Measurements from ENCODE around the gene CLDN4.

DNA sequence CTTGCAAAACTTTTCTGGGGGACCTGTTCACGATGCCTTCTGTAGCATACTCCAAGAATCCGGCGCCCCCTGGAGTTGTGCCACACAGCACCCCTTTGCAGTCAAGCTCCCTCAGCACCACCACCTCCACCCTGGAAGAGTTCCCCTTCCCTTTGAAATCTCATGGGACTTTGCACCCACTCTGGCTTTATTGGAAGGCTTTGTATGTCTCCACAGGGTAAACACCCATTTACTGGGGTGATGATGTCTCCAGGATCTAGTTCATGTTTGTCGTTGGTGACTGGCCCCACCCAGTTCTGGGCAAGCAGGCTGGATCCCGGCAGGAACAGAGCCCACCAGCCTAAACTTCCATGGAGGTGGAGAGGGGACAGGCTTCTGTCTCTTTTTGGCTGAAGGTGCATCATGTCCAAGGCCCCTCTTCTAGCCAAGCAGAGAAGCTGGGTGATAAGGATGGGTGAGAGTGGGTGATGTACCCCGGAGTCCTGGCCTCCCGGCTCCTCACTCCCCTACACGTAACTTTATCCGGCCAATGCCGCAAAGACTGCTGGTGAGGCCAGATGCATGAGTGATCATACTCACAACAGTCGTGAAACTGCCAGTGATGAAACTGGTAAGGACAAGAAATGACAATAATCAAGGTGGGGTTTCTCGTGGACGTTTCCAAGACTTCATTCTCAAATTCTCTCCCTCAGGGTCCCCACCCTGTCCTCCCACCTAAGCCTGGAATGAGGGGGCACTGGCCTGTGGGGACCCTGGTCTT, 695 bp upstream of the CLDN4 start:
- TF ChIP-seq, protein P1, sequence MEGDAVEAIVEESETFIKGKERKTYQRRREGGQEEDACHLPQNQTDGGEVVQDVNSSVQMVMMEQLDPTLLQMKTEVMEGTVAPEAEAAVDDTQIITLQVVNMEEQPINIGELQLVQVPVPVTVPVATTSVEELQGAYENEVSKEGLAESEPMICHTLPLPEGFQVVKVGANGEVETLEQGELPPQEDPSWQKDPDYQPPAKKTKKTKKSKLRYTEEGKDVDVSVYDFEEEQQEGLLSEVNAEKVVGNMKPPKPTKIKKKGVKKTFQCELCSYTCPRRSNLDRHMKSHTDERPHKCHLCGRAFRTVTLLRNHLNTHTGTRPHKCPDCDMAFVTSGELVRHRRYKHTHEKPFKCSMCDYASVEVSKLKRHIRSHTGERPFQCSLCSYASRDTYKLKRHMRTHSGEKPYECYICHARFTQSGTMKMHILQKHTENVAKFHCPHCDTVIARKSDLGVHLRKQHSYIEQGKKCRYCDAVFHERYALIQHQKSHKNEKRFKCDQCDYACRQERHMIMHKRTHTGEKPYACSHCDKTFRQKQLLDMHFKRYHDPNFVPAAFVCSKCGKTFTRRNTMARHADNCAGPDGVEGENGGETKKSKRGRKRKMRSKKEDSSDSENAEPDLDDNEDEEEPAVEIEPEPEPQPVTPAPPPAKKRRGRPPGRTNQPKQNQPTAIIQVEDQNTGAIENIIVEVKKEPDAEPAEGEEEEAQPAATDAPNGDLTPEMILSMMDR (IDR thresholded peaks at IDR 0.05; ENCODE audit: low read depth, low read length): no peak
- no peak for TF ChIP-seq POLR2A (IDR thresholded peaks at IDR 0.05; ENCODE audit: extremely low read depth, insufficient read length)

Measured in NB4 (cell line).